Astrocyte of the cerebellum (primary cell): Measurements from ENCODE around the gene MDP1.

ENCODE experiments used
- DNase-seq: peaks from one replicate; pipeline ENCODE4 v3.0.0-alpha.2; 2011; ENCODE audit warnings: low read depth
- H3K4me3 ChIP-seq: 2 replicates; pipeline ENCODE4 v1.5.1; 2011; ENCODE audit warnings: mild to moderate bottlenecking, low read depth, low read length, moderate library complexity
- in situ Hi-C: cut with HindIII; loops from 2 replicates; pipeline ENCODE4 v1.10.0; 2017; ENCODE audit warnings: low sequenced_read_pairs
- TF ChIP-seq, protein P1 (sequence below): IDR thresholded peaks from 2 replicates; pipeline ENCODE4 v1.5.1; 2012; ENCODE audit warnings: low read length, low read depth, moderate library complexity, mild to moderate bottlenecking; ENCODE audit errors: missing control alignments

Gene MDP1

DNA sequence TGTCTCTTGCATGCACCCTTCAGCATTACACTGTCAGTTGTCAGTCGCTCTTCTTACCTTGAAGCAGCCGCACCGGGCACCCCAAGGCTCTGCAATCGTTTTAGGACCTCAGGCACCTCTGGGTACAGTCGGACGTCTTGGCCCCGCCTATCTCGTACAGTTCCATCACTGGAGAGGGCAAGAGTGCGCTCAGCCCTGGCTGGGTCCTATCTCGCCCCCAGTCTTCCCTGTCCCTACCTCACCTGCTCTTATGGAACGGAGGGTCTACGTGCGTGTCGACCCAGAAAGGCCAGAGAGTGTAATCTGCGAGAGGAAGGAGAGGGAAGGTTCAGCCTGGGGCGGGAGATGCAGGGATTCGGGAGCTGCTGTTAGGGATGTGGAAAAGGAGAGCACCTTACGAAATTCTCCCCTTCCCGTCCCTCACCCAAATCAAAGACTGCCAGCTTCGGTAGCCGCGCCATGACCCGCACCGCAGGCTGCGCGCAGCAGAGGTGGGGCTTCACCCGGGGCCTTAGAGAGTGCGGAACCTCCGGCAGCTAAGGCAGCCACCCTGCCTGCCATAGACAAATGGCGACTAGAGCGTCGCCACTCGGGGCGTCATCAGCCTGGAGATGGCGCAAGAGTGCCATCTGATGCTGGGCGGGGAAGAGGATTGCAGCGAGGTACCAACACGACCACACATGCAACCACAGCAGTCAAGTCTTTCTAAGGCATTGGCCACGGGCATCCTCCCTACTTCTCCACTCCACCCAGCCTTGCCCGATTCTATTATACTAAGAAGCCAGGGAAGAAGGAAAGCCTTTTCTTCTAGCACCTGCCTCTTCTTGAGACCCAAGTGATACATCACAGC lies at the start of gene MDP1:
MDP1 (minus strand) TSS at position 572 of the 850 bp plus-strand sequence; CDS start at position 461, 111 bp downstream.
- in situ Hi-C loops = no loop called here
- peak; percentile 47 for DNase-seq
- TF ChIP-seq, protein P1, sequence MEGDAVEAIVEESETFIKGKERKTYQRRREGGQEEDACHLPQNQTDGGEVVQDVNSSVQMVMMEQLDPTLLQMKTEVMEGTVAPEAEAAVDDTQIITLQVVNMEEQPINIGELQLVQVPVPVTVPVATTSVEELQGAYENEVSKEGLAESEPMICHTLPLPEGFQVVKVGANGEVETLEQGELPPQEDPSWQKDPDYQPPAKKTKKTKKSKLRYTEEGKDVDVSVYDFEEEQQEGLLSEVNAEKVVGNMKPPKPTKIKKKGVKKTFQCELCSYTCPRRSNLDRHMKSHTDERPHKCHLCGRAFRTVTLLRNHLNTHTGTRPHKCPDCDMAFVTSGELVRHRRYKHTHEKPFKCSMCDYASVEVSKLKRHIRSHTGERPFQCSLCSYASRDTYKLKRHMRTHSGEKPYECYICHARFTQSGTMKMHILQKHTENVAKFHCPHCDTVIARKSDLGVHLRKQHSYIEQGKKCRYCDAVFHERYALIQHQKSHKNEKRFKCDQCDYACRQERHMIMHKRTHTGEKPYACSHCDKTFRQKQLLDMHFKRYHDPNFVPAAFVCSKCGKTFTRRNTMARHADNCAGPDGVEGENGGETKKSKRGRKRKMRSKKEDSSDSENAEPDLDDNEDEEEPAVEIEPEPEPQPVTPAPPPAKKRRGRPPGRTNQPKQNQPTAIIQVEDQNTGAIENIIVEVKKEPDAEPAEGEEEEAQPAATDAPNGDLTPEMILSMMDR = peak; percentile 60
- H3K4me3 ChIP-seq = peak within 1 kb of the TSS; percentile 88

DNA sequence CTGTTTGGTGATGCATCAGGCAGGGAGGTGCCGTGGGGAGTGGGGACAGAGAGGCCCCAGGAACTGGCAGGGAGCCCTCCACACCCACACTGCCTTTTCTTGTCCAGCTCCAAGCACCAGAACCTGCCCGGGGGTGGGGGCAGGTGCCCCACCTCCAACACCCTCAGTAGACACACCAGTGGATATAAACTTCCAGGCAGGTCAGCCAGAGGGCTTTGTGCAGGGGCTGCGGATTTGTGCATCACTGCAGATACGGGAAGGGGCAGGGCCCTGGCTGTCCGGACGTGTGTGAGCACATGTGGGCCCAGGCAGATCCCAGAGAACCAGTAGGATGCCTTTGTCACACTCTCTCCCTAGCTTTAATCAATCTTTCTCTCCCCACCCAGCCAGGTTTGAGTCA lies 48.4 kb upstream of the MDP1 start:
- TF ChIP-seq, protein P1 = no peak
- DNase-seq = no peak
- in situ Hi-C loops = no loop called here
- no peak overlapping the region for H3K4me3 ChIP-seq

DNA sequence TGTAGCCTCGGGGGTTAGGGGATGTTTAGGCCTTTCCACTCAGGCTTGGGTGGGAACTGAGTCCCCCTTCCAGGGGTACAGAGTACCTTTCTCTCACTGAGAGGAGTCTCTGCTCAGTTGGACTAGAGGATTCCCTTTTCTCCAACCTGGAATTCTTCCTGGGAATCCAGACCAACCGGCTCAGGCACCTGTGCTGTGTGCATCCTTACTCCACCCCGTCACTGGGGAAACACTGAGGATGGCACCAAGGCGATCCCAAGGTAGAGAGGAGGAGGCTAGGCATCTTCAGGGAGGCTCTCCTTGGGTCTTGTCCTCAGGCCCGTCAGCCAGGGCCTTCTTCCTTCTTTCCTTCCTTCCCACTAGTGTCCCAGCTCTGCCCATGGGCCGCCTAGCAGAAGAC lies 48.0 kb upstream of the MDP1 start:
- in situ Hi-C loops = no loop called here
- DNase-seq = no peak
- TF ChIP-seq, protein P1 = no peak
- no peak overlapping the region for H3K4me3 ChIP-seq

DNA sequence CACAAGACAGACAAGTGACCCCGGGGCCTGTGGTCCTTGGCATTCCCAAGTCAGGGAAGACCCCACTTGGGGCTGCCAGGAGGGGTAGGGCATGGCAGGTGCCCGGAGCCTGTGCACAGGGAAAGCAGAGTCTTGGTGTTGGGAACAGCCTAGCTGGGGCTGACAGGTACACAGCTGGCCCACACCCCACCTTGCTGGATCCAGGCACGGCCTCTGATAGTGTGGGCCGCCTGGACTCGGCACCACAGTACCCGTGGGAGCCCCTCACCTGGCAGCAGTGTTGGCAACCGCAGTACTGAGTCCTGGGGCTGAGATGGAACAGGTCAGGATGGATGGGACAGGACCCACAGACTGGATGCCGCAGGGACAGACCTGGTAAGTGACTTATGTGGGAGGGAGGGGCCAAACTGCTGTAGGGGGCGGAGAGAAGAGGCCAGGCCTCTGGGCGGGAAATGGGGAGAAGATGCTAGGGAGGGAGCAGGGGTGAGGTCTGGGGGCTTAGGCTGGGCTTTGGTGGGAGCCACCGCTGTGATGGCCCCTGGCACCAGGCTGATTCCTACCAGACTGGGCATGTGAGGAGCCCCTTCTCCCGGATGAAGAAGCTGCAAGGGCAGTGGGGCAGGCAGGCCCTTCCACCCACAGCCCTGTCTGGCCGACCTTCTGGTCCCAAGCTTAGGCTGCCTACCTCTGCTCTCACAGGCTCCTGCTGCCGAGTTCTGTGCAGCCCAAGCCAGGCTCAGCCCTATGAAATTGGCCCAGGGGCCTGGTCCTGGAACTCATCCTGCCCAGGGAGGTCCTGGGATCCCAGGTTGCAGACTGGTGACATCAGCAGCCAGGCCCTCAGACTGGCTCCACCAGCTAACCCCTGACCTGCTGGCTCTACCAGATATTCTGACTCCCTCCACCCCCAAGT lies 47.2 kb upstream of the MDP1 start, which contains the start of gene TGM1:
TGM1 (minus strand) TSS at position 357 of the 913 bp plus-strand sequence. CDS start 825 bp downstream, outside the sequence.
- DNase-seq = no peak
- in situ Hi-C loops = no loop called here
- TF ChIP-seq, protein P1 = no peak
- no peak within 1 kb of the TSS for H3K4me3 ChIP-seq

DNA sequence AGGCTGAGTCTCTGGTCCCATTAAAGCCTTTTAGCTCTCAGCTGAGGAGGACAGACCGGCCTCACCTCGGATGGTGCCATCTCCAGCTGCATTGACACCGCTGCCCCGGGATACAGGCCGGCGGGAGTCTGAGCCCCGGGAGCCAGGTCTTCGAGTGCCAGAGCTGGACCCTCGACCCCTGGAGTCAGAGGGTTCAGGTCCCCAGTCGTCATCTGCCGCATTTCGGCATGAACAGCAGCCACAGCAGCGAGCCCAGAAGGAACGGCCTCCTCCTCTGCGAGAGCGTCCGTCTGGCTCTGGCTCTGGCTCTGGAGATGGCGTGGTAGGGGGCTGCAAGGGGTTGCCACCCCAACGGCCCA lies 46.1 kb upstream of the MDP1 start:
- no peak for DNase-seq
- in situ Hi-C loops = no loop called here
- TF ChIP-seq, protein P1 = no peak
- H3K4me3 ChIP-seq = no peak overlapping the region

DNA sequence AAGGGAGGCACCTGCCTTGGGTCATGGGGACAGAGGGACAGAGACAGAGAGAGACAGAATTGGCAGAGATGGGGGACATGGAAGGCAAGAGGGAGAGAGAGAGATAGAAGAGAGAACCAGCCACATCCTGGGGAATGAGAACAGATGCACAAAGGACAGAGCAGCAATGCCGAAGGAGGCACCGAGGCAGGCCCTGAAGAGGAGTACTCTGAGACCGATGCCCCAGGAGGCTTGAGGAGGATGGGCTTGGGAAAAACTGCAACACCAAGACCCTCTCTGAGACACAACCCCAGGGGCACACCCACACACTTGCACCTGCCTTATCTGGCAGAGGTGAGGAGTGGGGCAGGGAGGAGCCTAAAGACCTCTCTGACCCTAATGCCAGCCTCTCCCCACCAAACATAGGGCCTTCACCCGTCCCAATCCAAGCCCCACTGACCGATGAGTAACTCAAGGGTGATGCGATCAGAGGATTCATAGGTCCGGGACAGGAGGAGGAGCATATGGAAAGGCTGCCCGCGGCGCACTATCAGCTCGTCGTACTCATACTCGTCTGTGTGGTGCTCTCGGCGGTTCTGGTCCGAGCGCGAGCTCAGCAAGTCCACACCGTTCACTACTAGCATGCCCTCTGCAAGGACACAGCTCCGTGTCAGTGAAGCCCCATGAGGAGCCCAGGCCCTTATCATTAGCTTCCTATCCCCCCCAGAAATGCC lies 45.5 kb upstream of the MDP1 start:
- no peak overlapping the region for H3K4me3 ChIP-seq
- DNase-seq = no peak
- TF ChIP-seq, protein P1 = no peak
- in situ Hi-C loops = no loop called here
